HFFc6 (cell line): Measurements from ENCODE around the gene TACC2. TPM values are rescaled to one million over a fixed set of nuclear protein-coding genes. Genes with fewer than 3 reads are reported as not detected.

Source experiments
- DNase-seq: peaks from one replicate; pipeline ENCODE4 v3.0.0-alpha.2; 2018
- H3K27ac Mint-ChIP-seq: 2 replicates; pipeline ENCODE4 v1.8.0; 2020; ENCODE audit warnings: mild to moderate bottlenecking, mixed read lengths
- H3K27me3 Mint-ChIP-seq: 2 replicates; pipeline ENCODE4 v1.8.0; 2021; ENCODE audit warnings: mild to moderate bottlenecking, moderate library complexity, mixed read lengths; ENCODE audit not compliant: insufficient read depth
- H3K36me3 Mint-ChIP-seq: 2 replicates; pipeline ENCODE4 v1.8.0; 2021; ENCODE audit warnings: low read depth, mixed read lengths
- H3K4me1 Mint-ChIP-seq: 2 replicates; pipeline ENCODE4 v1.8.0; 2020; ENCODE audit warnings: low read depth, mixed read lengths
- H3K4me3 Mint-ChIP-seq: 2 replicates; pipeline ENCODE4 v1.8.0; 2020; ENCODE audit warnings: mild to moderate bottlenecking, moderate library complexity, mixed read lengths
- H3K9me3 Mint-ChIP-seq: 2 replicates; pipeline ENCODE4 v1.8.0; 2020; ENCODE audit warnings: mild to moderate bottlenecking, mixed read lengths
- CTCF ChIP-seq: fragments of 200-600 bp; sonication (generic); IDR thresholded peaks from 2 replicates; pipeline ENCODE4 v1.5.0; 2021; ENCODE audit warnings: antibody characterized with exemption, mild to moderate bottlenecking
- total RNA-seq, 6 experiments: library from RNA; stranded (reverse); fragmentation: NEBNext Ultra II Directional; extraction: Animal tissue kit (Norgen Biotek cat#: 25700); gene quantifications; 2 replicates in 1 of 6; 3 replicates in 5 of 6; pipeline ENCODE4 v1.2.3, GENCODE V29; 2021

The TACC2 gene
- total RNA-seq, 6 experiments from 2014 or later = 15.9 to 19.5 (median 17.5) TPM

DNA sequence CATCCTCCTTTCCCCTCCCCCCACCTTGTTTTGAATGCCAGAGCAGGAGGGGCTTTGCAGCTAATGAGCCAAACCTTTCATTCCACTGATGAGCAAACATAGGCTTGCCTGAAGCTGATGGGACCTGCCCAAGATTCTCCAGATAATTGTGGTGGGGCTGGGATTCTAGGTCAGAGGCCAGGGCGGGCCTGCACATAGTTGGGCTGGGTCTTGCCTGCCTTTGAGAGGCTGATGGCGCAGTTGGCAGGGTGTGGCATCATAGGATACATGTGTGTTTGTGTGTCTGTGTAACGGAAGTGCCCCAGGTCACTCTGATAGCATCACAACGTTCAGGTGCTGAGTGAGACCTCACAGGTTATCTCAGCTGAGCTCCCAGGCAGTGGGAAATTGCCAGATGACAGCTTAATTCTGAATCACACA lies 305.0 kb downstream of the TACC2 start:
- Mint-ChIP-seq H3K4me3 (no peak overlapping the region), H3K9me3 (no peaks in the 10 kb centered on the region), H3K27me3 (peaks cover 21% of the 10 kb centered on the region), H3K4me1 (peaks cover 21% of the 10 kb centered on the region), H3K27ac (no peak overlapping the region), H3K36me3 (no peaks in the 10 kb centered on the region)
- no peak for DNase-seq
- no peak for TF ChIP-seq CTCF

DNA sequence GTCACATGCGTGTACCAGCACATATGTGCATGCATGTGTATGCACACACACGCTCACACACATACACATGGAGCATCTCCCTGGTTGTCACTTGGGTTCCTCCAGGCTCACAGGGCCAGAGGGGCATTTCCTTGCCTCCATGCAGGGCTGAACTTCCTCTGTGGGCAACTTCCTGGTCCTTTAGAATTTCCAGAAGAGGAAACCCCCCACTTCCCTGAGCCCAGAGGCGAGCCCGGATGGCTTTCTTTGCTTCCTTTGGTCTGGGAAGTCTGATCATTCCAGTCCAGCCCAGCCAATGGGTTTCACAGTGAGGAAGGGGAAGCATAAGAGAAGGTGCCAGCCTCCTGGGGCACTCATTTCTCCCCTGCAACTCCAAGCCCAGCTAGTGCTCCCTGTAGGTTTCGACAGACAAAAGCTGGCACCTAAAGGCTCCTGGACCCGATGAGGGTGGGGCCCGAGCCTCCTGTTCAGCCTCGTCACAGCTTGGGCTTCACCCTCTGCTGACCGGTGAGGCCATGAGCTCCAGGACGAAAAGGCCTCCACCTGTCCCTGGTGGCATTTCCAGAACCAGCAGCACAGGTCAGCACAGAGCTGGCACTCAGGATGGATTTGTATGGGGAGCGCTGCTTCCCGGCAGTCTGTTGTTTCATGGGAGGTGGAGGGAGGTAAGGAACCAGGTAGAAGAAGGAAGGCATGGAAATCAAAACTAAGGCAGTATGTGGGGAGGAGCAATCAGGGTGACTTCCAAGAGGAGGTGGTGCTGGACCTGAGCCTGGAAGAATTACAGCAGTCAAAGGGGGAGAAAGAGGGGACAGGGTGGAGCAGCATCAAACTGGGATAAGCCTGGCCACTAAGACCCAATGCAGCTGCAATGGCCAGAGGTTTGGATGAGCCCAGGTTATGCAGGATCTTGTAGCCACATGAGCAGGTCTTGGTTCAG lies 305.8 kb downstream of the TACC2 start:
- Mint-ChIP-seq H3K36me3 (no peaks in the 10 kb centered on the region), H3K9me3 (no peaks in the 10 kb centered on the region), H3K4me1 (peaks cover 28% of the 10 kb centered on the region), H3K27me3 (peaks cover 21% of the 10 kb centered on the region), H3K27ac (no peak overlapping the region), H3K4me3 (no peak overlapping the region)
- DNase-seq = no peak
- no peak for TF ChIP-seq CTCF

- Mint-ChIP-seq H3K4me1 (peaks cover 28% of the 10 kb centered on the region), H3K27ac (no peak overlapping the region), H3K27me3 (peaks cover 21% of the 10 kb centered on the region), H3K9me3 (no peaks in the 10 kb centered on the region), H3K36me3 (no peaks in the 10 kb centered on the region), H3K4me3 (no peak overlapping the region)
- no peak for DNase-seq
- TF ChIP-seq CTCF = no peak
Measured at GRCh38 chr10:122295451-122295809, 306.5 kb downstream of the TACC2 start.

DNA sequence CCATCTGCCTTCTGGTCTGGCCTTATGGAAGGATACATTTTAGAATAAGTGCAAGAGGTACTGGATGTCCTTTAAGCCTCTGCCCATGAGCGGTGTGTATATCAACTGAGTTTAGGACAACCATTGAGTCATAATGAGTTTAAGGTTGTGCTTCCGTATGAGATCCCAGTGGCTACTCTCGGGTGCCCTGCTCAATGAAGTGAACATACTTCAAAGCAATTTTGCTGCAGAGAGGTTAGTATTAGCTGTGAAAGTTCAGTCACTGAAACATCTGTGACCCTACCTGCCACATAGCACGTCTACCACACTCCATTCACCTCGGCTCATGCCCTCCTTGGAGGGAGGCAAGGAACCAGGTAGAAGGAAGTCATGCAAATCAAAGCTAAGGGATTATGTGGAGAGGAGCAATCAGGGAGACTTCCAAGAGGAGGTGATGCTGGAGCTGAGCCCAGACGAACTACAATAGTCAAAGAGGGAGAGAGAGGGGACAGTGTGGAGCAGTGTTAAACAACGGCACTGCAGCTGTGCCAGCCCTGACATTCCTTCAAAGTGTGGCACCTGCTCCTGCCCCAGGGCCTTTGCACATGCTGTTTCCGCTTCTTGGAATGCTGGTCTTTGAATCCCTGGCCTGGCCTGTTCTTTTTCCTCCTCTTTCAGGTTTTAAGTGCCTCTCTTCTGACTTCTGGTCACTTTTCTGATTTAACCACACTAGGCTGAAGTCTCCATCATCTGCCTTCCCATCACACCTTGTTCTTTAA lies 307.6 kb downstream of the TACC2 start:
- no peaks in the 10 kb centered on the region for H3K36me3 Mint-ChIP-seq
- no peak for TF ChIP-seq CTCF

GRCh38 chr10:122297583-122297982 lies 308.6 kb downstream of the TACC2 start:
- TF ChIP-seq CTCF = no peak
- no peak for DNase-seq
- H3K27me3 Mint-ChIP-seq = peaks cover 24% of the 10 kb centered on the region
- no peaks in the 10 kb centered on the region for H3K9me3 Mint-ChIP-seq
- H3K27ac Mint-ChIP-seq = no peak overlapping the region
- no peak overlapping the region for H3K4me3 Mint-ChIP-seq
- H3K4me1 Mint-ChIP-seq = peaks cover 38% of the 10 kb centered on the region
- H3K36me3 Mint-ChIP-seq = no peaks in the 10 kb centered on the region

More for the DNA sequence above, 307.6 kb downstream of the TACC2 start:
- DNase-seq = no peak
- H3K27me3 Mint-ChIP-seq = peaks cover 22% of the 10 kb centered on the region
- peaks cover 38% of the 10 kb centered on the region for H3K4me1 Mint-ChIP-seq
- H3K9me3 Mint-ChIP-seq = no peaks in the 10 kb centered on the region
- no peak overlapping the region for H3K27ac Mint-ChIP-seq
- H3K4me3 Mint-ChIP-seq = no peak overlapping the region
